ENCODE data around the gene EVL.

DNA sequence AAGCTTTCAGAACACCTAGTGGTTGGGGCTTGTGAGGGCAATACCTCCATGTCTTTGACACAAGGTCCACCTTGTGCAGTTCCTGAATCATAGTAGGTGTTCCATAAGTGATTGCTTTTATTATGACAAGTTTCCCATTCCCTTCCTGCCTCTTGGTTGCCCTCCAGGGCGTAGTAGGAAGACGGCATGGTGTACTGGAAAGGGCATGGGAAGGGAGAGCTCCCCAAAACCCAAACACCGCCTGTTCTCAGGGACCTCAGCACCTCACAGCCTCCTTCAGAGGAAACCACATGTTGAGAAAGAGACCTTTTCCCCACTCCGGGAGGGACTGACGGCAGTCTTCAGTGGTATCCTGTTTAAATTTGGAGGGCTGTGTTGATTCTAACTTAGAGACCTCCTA lies 21.1 kb downstream of the EVL start:
- TF ChIP-seq ARNTL (CRISPR knock-in tag; IDR thresholded peaks at IDR 0.05; ENCODE audit: borderline replicate concordance, low read depth) (no peak), TCF4 (CRISPR knock-in tag; IDR thresholded peaks at IDR 0.05; ENCODE audit: borderline replicate concordance) (no peak), SNAI2 (CRISPR knock-in tag; IDR thresholded peaks at IDR 0.05) (no peak), GLIS3 (CRISPR knock-in tag; IDR thresholded peaks at IDR 0.05) (no peak), RARB (CRISPR knock-in tag; IDR thresholded peaks at IDR 0.05) (no peak)
- TF ChIP-seq, protein P1, sequence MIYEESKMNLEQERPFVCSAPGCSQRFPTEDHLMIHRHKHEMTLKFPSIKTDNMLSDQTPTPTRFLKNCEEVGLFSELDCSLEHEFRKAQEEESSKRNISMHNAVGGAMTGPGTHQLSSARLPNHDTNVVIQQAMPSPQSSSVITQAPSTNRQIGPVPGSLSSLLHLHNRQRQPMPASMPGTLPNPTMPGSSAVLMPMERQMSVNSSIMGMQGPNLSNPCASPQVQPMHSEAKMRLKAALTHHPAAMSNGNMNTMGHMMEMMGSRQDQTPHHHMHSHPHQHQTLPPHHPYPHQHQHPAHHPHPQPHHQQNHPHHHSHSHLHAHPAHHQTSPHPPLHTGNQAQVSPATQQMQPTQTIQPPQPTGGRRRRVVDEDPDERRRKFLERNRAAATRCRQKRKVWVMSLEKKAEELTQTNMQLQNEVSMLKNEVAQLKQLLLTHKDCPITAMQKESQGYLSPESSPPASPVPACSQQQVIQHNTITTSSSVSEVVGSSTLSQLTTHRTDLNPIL (CRISPR knock-in tag; IDR thresholded peaks at IDR 0.05; ENCODE audit: low read depth), result no peak

Measured in SK-N-SH treated with all-trans-retinoic acid at 6 μM for 48 hours (cell line).